Hepatocyte (in vitro differentiated cells): ENCODE data around the gene SPATA20. TPM values are rescaled to one million over a fixed set of nuclear protein-coding genes. Genes with fewer than 3 reads are reported as not detected.

Experiments
- DNase-seq: peaks from one replicate; pipeline ENCODE4 v3.0.0-alpha.2; 2016; ENCODE audit warnings: low spot score
- H2AFZ ChIP-seq: fragments of 200-600 bp; sonication (generic); 2 replicates; pipeline ENCODE4 v1.6.0; 2016; ENCODE audit warnings: antibody characterized with exemption, mild to moderate bottlenecking
- H3K27ac ChIP-seq: fragments of 200-600 bp; sonication (generic); 2 replicates; pipeline ENCODE4 v1.5.1; 2016; ENCODE audit warnings: mild to moderate bottlenecking
- H3K27me3 ChIP-seq: fragments of 200-600 bp; sonication (generic); 2 replicates; pipeline ENCODE4 v1.6.1; 2016
- H3K36me3 ChIP-seq: fragments of 200-600 bp; sonication (generic); replicated peaks from 2 replicates; pipeline ENCODE4 v1.5.1; 2016; ENCODE audit warnings: low read depth; ENCODE audit not compliant: insufficient read depth
- H3K4me1 ChIP-seq: fragments of 200-600 bp; sonication (generic); 2 replicates; pipeline ENCODE4 v1.5.1; 2016; ENCODE audit warnings: mild to moderate bottlenecking, moderate library complexity; ENCODE audit not compliant: insufficient read depth
- H3K4me2 ChIP-seq: fragments of 200-600 bp; sonication (generic); 2 replicates; pipeline ENCODE4 v1.6.0; 2016
- H3K4me3 ChIP-seq: fragments of 200-600 bp; sonication (generic); 2 replicates; pipeline ENCODE4 v1.5.1; 2016; ENCODE audit warnings: mild to moderate bottlenecking
- H3K79me2 ChIP-seq: fragments of 200-600 bp; sonication (generic); 2 replicates; pipeline ENCODE4 v1.6.0; 2017; ENCODE audit warnings: mild to moderate bottlenecking
- H3K9me2 ChIP-seq: fragments of 200-600 bp; sonication (generic); replicated peaks from 2 replicates; pipeline ENCODE4 v1.6.0; 2017; ENCODE audit warnings: mild to moderate bottlenecking; ENCODE audit not compliant: insufficient read depth
- H3K9me3 ChIP-seq: fragments of 200-600 bp; sonication (generic); 2 replicates; pipeline ENCODE4 v1.5.1; 2016; ENCODE audit warnings: low read depth, mild to moderate bottlenecking
- H4K20me1 ChIP-seq: fragments of 200-600 bp; sonication (generic); 2 replicates; pipeline ENCODE4 v1.6.0; 2016; ENCODE audit warnings: mild to moderate bottlenecking; ENCODE audit not compliant: insufficient read depth, poor library complexity, severe bottlenecking
- CTCF ChIP-seq: fragments of 200-600 bp; sonication (generic); IDR thresholded peaks from 2 replicates; pipeline ENCODE4 v1.5.1; 2016; ENCODE audit warnings: antibody characterized with exemption, mild to moderate bottlenecking; ENCODE audit not compliant: poor library complexity
- EZH2 ChIP-seq: fragments of 200-600 bp; sonication (generic); IDR thresholded peaks from 2 replicates; pipeline ENCODE4 v1.6.1; 2016; ENCODE audit warnings: antibody characterized with exemption, mild to moderate bottlenecking, borderline replicate concordance
- EZH2phosphoT487 ChIP-seq: fragments of 200-600 bp; sonication (generic); IDR thresholded peaks from one replicate; pipeline ENCODE4 v1.6.1; 2018; ENCODE audit warnings: antibody characterized with exemption, mild to moderate bottlenecking, low read depth, moderate library complexity; ENCODE audit not compliant: unreplicated experiment, severe bottlenecking
- WGBS: methylation state at CpG from one replicate; pipeline ENCODE4 v1.1.6; 2016; ENCODE audit warnings: low lambda C conversion rate; ENCODE audit errors: missing lambda C conversion rate; 5-methylcytosine and 5-hydroxymethylcytosine counted together
- polyA plus RNA-seq: library from polyadenylated mRNA; unstranded; fragments of >200 nt; fragmentation: Nextera tagmentation; extraction: Ambion mirVana; gene quantifications from 2 replicates; pipeline ENCODE4 v1.2.1, GENCODE V29; 2016
- total RNA-seq: library from RNA; depleted of rRNA; stranded (reverse); fragments of >200 nt; gene quantifications from 2 replicates; pipeline ENCODE4 v1.2.3, GENCODE V29; 2014

SPATA20 gene
- total and polyA plus RNA-seq, 2 experiments from 2014 or later = 97.5 to 108 TPM

- H2AFZ ChIP-seq = peak overlapping the region; percentile 37
- peak overlapping the region; percentile 91 for H3K4me2 ChIP-seq
- TF ChIP-seq EZH2phosphoT487 (no peak), CTCF (no peak), EZH2 (no peak)
- peak; percentile 33 for DNase-seq
- H3K36me3 ChIP-seq = no peaks in the 10 kb centered on the region
- no peak overlapping the region for H3K27ac ChIP-seq
- no peak overlapping the region for H3K4me3 ChIP-seq
- no peaks in the 10 kb centered on the region for H3K9me2 ChIP-seq
- no peaks in the 10 kb centered on the region for H4K20me1 ChIP-seq
- no peaks in the 10 kb centered on the region for H3K79me2 ChIP-seq
- H3K27me3 ChIP-seq = peaks cover 69% of the 10 kb centered on the region
- WGBS = 0% methylated on average over 2 of the region's 27 CpGs
- H3K9me3 ChIP-seq = no peaks in the 10 kb centered on the region
- H3K4me1 ChIP-seq = peaks cover 50% of the 10 kb centered on the region
Measured at GRCh38 chr17:50561746-50562141, 14.8 kb downstream of the SPATA20 start.

- TF ChIP-seq EZH2 = peak; percentile 80
- no peak for TF ChIP-seq CTCF
- peak; percentile 55 for TF ChIP-seq EZH2phosphoT487
- Histone ChIP-seq H3K27me3 (peaks cover 69% of the 10 kb centered on the region), H4K20me1 (no peaks in the 10 kb centered on the region), H3K4me2 (peak overlapping the region; percentile 91), H3K4me1 (peaks cover 50% of the 10 kb centered on the region), H3K27ac (peak overlapping the region; percentile 73), H3K9me3 (no peaks in the 10 kb centered on the region), H3K9me2 (no peaks in the 10 kb centered on the region), H2AFZ (no peak overlapping the region), H3K36me3 (no peaks in the 10 kb centered on the region), H3K79me2 (no peaks in the 10 kb centered on the region), H3K4me3 (no peak overlapping the region)
- no peak for DNase-seq
- WGBS = 12% methylated on average over 20 of the region's 22 CpGs
Measured at GRCh38 chr17:50562242-50563091, 15.5 kb downstream of the SPATA20 start.

GRCh38 chr17:50563092-50563511, 16.1 kb downstream of the SPATA20 start:
- H3K4me2 ChIP-seq = peak overlapping the region; percentile 91
- TF ChIP-seq CTCF (no peak), EZH2phosphoT487 (no peak), EZH2 (no peak)
- peak overlapping the region; percentile 77 for H3K27ac ChIP-seq
- no peaks in the 10 kb centered on the region for H4K20me1 ChIP-seq
- H3K9me2 ChIP-seq = no peaks in the 10 kb centered on the region
- DNase-seq = no peak
- 38% methylated on average over 4 of the region's 4 CpGs for WGBS
- no peaks in the 10 kb centered on the region for H3K9me3 ChIP-seq
- H3K79me2 ChIP-seq = no peaks in the 10 kb centered on the region
- H3K4me1 ChIP-seq = peaks cover 50% of the 10 kb centered on the region
- no peak overlapping the region for H2AFZ ChIP-seq
- H3K4me3 ChIP-seq = no peak overlapping the region
- H3K27me3 ChIP-seq = peaks cover 68% of the 10 kb centered on the region
- no peaks in the 10 kb centered on the region for H3K36me3 ChIP-seq
